Cerebellar cortex (tissue), 1 donor: ENCODE measurements around the gene SNRPB.

Experiments used
- DNase-seq: peaks from one replicate; pipeline ENCODE4 v3.0.0-alpha.2; 2015; ENCODE audit warnings: low spot score

SNRPB gene

GRCh38 chr20:2429051-2429450 is 41.5 kb downstream of the SNRPB start:
- DNase-seq, result no peak

- DNase-seq, result no peak
These were observed 49.3 kb downstream of the SNRPB start for GRCh38 chr20:2421247-2421646.

- no peak for DNase-seq
These were observed 50.1 kb downstream of the SNRPB start for GRCh38 chr20:2420510-2420909.

- no peak for DNase-seq
These were observed 52.2 kb downstream of the SNRPB start for GRCh38 chr20:2418388-2418787.

- DNase-seq, result no peak
These were observed 53.4 kb downstream of the SNRPB start for GRCh38 chr20:2417213-2417541.

GRCh38 chr20:2416541-2417212 is 53.9 kb downstream of the SNRPB start:
- DNase-seq, result no peak
